ENCODE measurements around the gene MRPS10. TPM values are rescaled to one million over a fixed set of nuclear protein-coding genes. Genes with fewer than 3 reads are reported as not detected.

Gene MRPS10
- total and polyA plus RNA-seq, 8 donors: 8.5 to 38.2 (median 22.7) TPM

GRCh38 chr6:42158011-42158410, 59.6 kb downstream of the MRPS10 start:
- DNase-seq: peak in 1 of 2 donors; percentile 51
- intact Hi-C loops (cut with DNase I; ENCODE audit: low total_unique reads): no loop called here
- no peak for TF ChIP-seq CTCF (IDR thresholded peaks at IDR 0.05)
- TF ChIP-seq EP300 (IDR thresholded peaks at IDR 0.05): no peak
- no peak for TF ChIP-seq POLR2A (IDR thresholded peaks at IDR 0.05)
- no peak for TF ChIP-seq POLR2AphosphoS5 (IDR thresholded peaks at IDR 0.05)
- Histone ChIP-seq H3K36me3 (no peaks in the 10 kb centered on the region), H3K4me3 (no peak overlapping the region), H3K27ac (no peak overlapping the region), H3K4me1 (no peaks in the 10 kb centered on the region), H3K27me3 (peaks cover 0 to 3% (median 0%) of the 10 kb centered on the region in 3 donors), H3K9me3 (no peaks in the 10 kb centered on the region)
- WGBS, 5 donors: 60 to 81% (median 69%) methylated on average over 2 of the region's 2 CpGs; no CpG with 5 or more reads in 1 of the 5 donors

Other genes starting within 250 kb of the MRPS10 start
- gene TAF8, start 167.3 kb downstream of the MRPS10 start, total RNA-seq: 10 to 100 TPM in 4 of 5 donors, 1 to 10 TPM in 1; 3.8 to 24.6 (median 21.4) TPM
- gene TAF8, start 167.3 kb downstream of the MRPS10 start, polyA plus RNA-seq: 10 to 100 TPM; 10.7 to 13.4 (median 11.6) TPM
- 10 to 100 TPM; 27.4 to 81.7 (median 69.0) TPM for gene C6orf132, start 75.2 kb downstream of the MRPS10 start, total RNA-seq
- gene C6orf132, start 75.2 kb downstream of the MRPS10 start, polyA plus RNA-seq: 10 to 100 TPM; 40.5 to 99.2 (median 86.6) TPM
- not detected for gene GUCA1A, start 44.5 kb downstream of the MRPS10 start, total RNA-seq
- under 1 TPM in 1 of 3 donors, not detected in 2; 0.10 TPM for gene GUCA1A, start 44.5 kb downstream of the MRPS10 start, polyA plus RNA-seq
- under 1 TPM in 2 of 5 donors, not detected in 3; 0.55 to 0.58 TPM for gene GUCA1B, start 22.9 kb downstream of the MRPS10 start, total RNA-seq
- under 1 TPM in 2 of 3 donors, not detected in 1; 0.45 to 0.92 TPM for gene GUCA1B, start 22.9 kb downstream of the MRPS10 start, polyA plus RNA-seq
- gene TRERF1, start 234.1 kb upstream of the MRPS10 start, total RNA-seq: 1 to 10 TPM; 4.1 to 8.1 (median 5.9) TPM
- gene TRERF1, start 234.1 kb upstream of the MRPS10 start, polyA plus RNA-seq: 1 to 10 TPM; 2.1 to 4.1 (median 2.1) TPM

Data from stomach (tissue), 9 donors.